Spleen (tissue), 11 donors: ENCODE measurements around the gene CRTC2. TPM values are rescaled to one million over a fixed set of nuclear protein-coding genes. Genes with fewer than 3 reads are reported as not detected.

ENCODE experiments used
- DNase-seq: peaks from one replicate; pipeline ENCODE4 v3.0.0-alpha.2; 2020
- H3K27ac ChIP-seq, 8 donors: fragments of 200-600 bp; sonication (generic) in 7 of 8; 1 replicate in 4 of 8; 2 replicates in 4 of 8; pipeline versions ENCODE4 v1.5.0 to v1.8.0; 2016 to 2021; ENCODE audit warnings: inconsistent platforms in 4 of 8, mild to moderate bottlenecking in 4 of 8, moderate library complexity in 1 of 8
- H3K27me3 ChIP-seq, 7 donors: fragments of 200-600 bp; sonication (generic) in 6 of 7; replicated peaks in 1 of 7; 1 replicate in 4 of 7; 2 replicates in 3 of 7; pipeline versions ENCODE4 v1.5.0 to v1.8.0; 2016 to 2021; ENCODE audit warnings: inconsistent platforms in 3 of 7, mild to moderate bottlenecking in 1 of 7
- H3K36me3 ChIP-seq, 6 donors: fragments of 200-600 bp; sonication (generic) in 5 of 6; 1 replicate in 4 of 6; 2 replicates in 2 of 6; pipeline versions ENCODE4 v1.5.0 to v1.8.0; 2016 to 2021; ENCODE audit warnings: inconsistent platforms in 2 of 6
- H3K4me1 ChIP-seq, 6 donors: fragments of 200-600 bp; sonication (generic) in 5 of 6; 1 replicate in 3 of 6; 2 replicates in 3 of 6; pipeline versions ENCODE4 v1.5.0 to v1.8.0; 2016 to 2021; ENCODE audit warnings: inconsistent platforms in 3 of 6
- H3K4me3 ChIP-seq, 8 donors: fragments of 200-600 bp; sonication (generic) in 7 of 8; 1 replicate in 4 of 8; 2 replicates in 4 of 8; pipeline versions ENCODE4 v1.5.0 to v1.8.0; 2016 to 2021; ENCODE audit warnings: inconsistent platforms in 4 of 8, mild to moderate bottlenecking in 4 of 8, moderate library complexity in 2 of 8
- H3K9me3 ChIP-seq, 8 donors: fragments of 200-600 bp; sonication (generic) in 7 of 8; 1 replicate in 4 of 8; 2 replicates in 4 of 8; pipeline versions ENCODE4 v1.5.0 to v1.8.0; 2016 to 2021; ENCODE audit warnings: inconsistent platforms in 4 of 8
- POLR2A ChIP-seq, 3 donors: fragments of 450-650 bp; IDR thresholded peaks; one replicate each; pipeline ENCODE4 v1.5.1; 2017; ENCODE audit warnings: antibody characterized with exemption in 3 of 3, mild to moderate bottlenecking in 1 of 3
- POLR2AphosphoS5 ChIP-seq, 3 donors: sonication (generic); formaldehyde crosslinking; IDR thresholded peaks; one replicate each; pipeline ENCODE4 v1.5.1; 2017; ENCODE audit warnings: antibody characterized with exemption in 3 of 3
- WGBS, 5 donors: extraction: QIAGEN DNeasy Blood & Tissue Kit in 3 of 5; methylation state at CpG; one replicate each; pipeline versions ENCODE4 v1.1.5 to v1.1.7; 2013 to 2018; 5-methylcytosine and 5-hydroxymethylcytosine counted together
- intact Hi-C: fragments of 100-400 bp; cut with DNase I; formaldehyde crosslinking; loops from one replicate; pipeline ENCODE4 v1.15.0; 2023; ENCODE audit warnings: low total_unique reads
- polyA plus RNA-seq, 3 donors: library from polyadenylated mRNA; stranded (reverse); fragments of 200-250 nt; gene quantifications; one replicate each; pipeline ENCODE4 v1.2.1, GENCODE V29; 2013
- total RNA-seq, 7 donors: library from RNA; depleted of rRNA in 3 of 7; stranded (reverse); fragments of >200 nt in 3 of 7; fragmentation: NEBNext Ultra II Directional in 4 of 7; extraction: Animal tissue kit (Norgen Biotek cat#: 25700) in 4 of 7; gene quantifications; one replicate each; pipeline versions ENCODE4 v1.1.0 to v1.2.1, GENCODE V29; 2016 to 2021
- TF ChIP-seq, protein P1 (sequence below), 11 experiments: fragments of 200-600 bp in 7 of 11; fragments of 450-650 bp in 4 of 11; sonication (generic) in 4 of 11; IDR thresholded peaks in 8 of 11; conservative IDR thresholded peaks in 3 of 11; 1 replicate in 7 of 11; 2 replicates in 4 of 11; pipeline versions ENCODE4 v1.4.0 to v1.8.0; 2016 to 2021; ENCODE audit warnings: antibody characterized with exemption in 11 of 11, inconsistent platforms in 4 of 11, mild to moderate bottlenecking in 1 of 11
- donor health status: healthy with polysubstance abuse.
- donor health status: DM: no; HTN: no; CAD: no; lungs with moderate emphysema.
- donor health status: DM: no; HTN: no; CAD: no.
- donor health status: Bipolar disorder and iron deficiency.
- donor health status: healthy.
- donor health status: DM: no; HTN: no; CAD: no.
- donor health status: DM: yes; HTN: yes; CAD: no.

Gene CRTC2
- total and polyA plus RNA-seq, 10 donors: 34.8 to 80.1 (median 69.5) TPM

DNA sequence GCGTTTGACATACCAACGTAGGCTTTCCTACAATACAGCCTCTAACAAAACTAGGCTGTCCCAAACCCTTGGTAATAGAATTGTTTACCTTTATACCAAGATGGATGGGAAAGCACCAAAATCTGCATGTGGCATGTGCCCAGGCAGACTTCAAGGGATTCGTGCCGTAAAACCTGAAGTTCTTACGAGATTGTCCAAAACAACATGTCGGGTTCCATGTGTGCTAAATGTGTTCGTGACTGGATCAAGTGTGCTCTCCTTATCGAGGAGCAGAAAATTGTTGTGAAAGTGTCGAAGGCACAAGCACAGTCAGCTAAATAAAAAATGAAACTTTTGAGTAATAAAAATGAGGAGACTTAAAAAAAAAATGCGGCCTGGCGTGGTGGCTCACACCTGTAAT lies 37.2 kb upstream of the CRTC2 start:
- no peak for DNase-seq
- TF ChIP-seq, protein P1, sequence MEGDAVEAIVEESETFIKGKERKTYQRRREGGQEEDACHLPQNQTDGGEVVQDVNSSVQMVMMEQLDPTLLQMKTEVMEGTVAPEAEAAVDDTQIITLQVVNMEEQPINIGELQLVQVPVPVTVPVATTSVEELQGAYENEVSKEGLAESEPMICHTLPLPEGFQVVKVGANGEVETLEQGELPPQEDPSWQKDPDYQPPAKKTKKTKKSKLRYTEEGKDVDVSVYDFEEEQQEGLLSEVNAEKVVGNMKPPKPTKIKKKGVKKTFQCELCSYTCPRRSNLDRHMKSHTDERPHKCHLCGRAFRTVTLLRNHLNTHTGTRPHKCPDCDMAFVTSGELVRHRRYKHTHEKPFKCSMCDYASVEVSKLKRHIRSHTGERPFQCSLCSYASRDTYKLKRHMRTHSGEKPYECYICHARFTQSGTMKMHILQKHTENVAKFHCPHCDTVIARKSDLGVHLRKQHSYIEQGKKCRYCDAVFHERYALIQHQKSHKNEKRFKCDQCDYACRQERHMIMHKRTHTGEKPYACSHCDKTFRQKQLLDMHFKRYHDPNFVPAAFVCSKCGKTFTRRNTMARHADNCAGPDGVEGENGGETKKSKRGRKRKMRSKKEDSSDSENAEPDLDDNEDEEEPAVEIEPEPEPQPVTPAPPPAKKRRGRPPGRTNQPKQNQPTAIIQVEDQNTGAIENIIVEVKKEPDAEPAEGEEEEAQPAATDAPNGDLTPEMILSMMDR (IDR thresholded peaks at IDR 0.05 in 8 of 11, conservative IDR thresholded peaks at IDR 0.05 in 3 of 11): no peak
- H3K27ac ChIP-seq: no peak overlapping the region
- peaks cover 0 to 53% (median 45%) of the 10 kb centered on the region in 6 donors for H3K36me3 ChIP-seq
- peaks cover 18 to 42% (median 34%) of the 10 kb centered on the region in 6 donors for H3K4me1 ChIP-seq
- intact Hi-C loops: no loop called here
- no peaks in the 10 kb centered on the region for H3K9me3 ChIP-seq
- H3K27me3 ChIP-seq: no peaks in the 10 kb centered on the region
- 93 to 99% (median 95%) methylated on average over 11 of the region's 11 CpGs for WGBS, 5 donors
- no peak overlapping the region for H3K4me3 ChIP-seq

DNA sequence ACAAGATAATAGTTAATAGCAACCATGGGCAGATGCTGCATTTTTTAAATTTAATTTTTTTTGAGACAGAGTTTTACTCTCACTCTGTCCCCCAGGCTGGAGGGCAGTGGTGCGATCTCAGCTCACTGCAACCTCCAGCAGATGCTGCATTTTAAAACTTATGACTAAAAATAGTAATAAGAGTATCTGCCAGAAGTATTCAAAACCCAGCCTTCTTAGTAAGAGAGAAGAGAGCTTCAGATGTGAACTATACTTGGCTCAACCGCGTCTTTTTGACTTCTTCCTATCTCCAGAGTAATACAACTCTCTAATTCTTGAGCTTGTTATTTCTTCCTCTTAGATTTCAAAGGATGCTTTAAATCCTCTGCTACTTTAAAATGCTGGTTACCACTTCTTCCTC lies 36.8 kb upstream of the CRTC2 start:
- no peak for DNase-seq
- Histone ChIP-seq H3K27ac (no peak overlapping the region), H3K4me1 (peaks cover 18 to 45% (median 37%) of the 10 kb centered on the region in 6 donors), H3K27me3 (no peaks in the 10 kb centered on the region), H3K36me3 (peaks cover 0 to 53% (median 45%) of the 10 kb centered on the region in 6 donors), H3K4me3 (no peak overlapping the region), H3K9me3 (no peaks in the 10 kb centered on the region)
- intact Hi-C loops: no loop called here
- WGBS, 5 donors: 87 to 98% (median 93%) methylated on average over 3 of the region's 3 CpGs
- TF ChIP-seq, protein P1 (IDR thresholded peaks at IDR 0.05 in 8 of 11, conservative IDR thresholded peaks at IDR 0.05 in 3 of 11): no peak
- TF ChIP-seq POLR2AphosphoS5 (IDR thresholded peaks at IDR 0.05): no peak

- intact Hi-C loops: no loop called here
- DNase-seq: no peak
- Histone ChIP-seq H3K27me3 (no peaks in the 10 kb centered on the region), H3K4me1 (peaks cover 24 to 63% (median 50%) of the 10 kb centered on the region in 6 donors), H3K4me3 (peak overlapping the region; percentile 61 to 95 (median 72)), H3K36me3 (peaks cover 0 to 53% (median 45%) of the 10 kb centered on the region in 6 donors), H3K27ac (peak overlapping the region in 7 of 8 donors; percentile 94 to 99 (median 97)), H3K9me3 (no peaks in the 10 kb centered on the region)
- TF ChIP-seq POLR2A (IDR thresholded peaks at IDR 0.05) (no peak), POLR2AphosphoS5 (IDR thresholded peaks at IDR 0.05) (no peak)
- TF ChIP-seq, protein P1 (IDR thresholded peaks at IDR 0.05 in 8 of 11, conservative IDR thresholded peaks at IDR 0.05 in 3 of 11): no peak
- 64 to 83% (median 76%) methylated on average over 2 of the region's 2 CpGs for WGBS, 5 donors
Measured at GRCh38 chr1:153991806-153992205, 33.4 kb upstream of the CRTC2 start.

GRCh38 chr1:153991151-153991630 lies 32.8 kb upstream of the CRTC2 start:
- intact Hi-C loops: no loop called here
- no peaks in the 10 kb centered on the region for H3K9me3 ChIP-seq
- H3K27me3 ChIP-seq: no peaks in the 10 kb centered on the region
- peak overlapping the region; percentile 61 to 95 (median 72) for H3K4me3 ChIP-seq
- TF ChIP-seq, protein P1 (IDR thresholded peaks at IDR 0.05 in 8 of 11, conservative IDR thresholded peaks at IDR 0.05 in 3 of 11): no peak
- TF ChIP-seq POLR2AphosphoS5 (IDR thresholded peaks at IDR 0.05) (no peak), POLR2A (IDR thresholded peaks at IDR 0.05) (no peak)
- no peak for DNase-seq
- H3K36me3 ChIP-seq: peaks cover 0 to 50% (median 44%) of the 10 kb centered on the region in 6 donors
- peaks cover 30 to 69% (median 56%) of the 10 kb centered on the region in 6 donors for H3K4me1 ChIP-seq
- peak overlapping the region; percentile 94 to 99 (median 97) for H3K27ac ChIP-seq
- WGBS, 5 donors: 9 to 15% (median 10%) methylated on average over 9 of the region's 9 CpGs
